Measurements from ENCODE around the gene PI3.

The PI3 gene

GRCh38 chr20:45174434-45175364 is at the start of gene PI3:
Gene PI3 (plus strand): TSS chr20:45174902. CDS start chr20:45174923, 21 bp downstream.
- TF ChIP-seq ZC3H10 (CRISPR knock-in tag; IDR thresholded peaks at IDR 0.05) (no peak), ESRRG (CRISPR knock-in tag; IDR thresholded peaks at IDR 0.05) (no peak), CSDC2 (CRISPR knock-in tag; IDR thresholded peaks at IDR 0.05) (no peak), CREB5 (CRISPR knock-in tag; IDR thresholded peaks at IDR 0.05; ENCODE audit: low read depth) (no peak), TOX (CRISPR knock-in tag; IDR thresholded peaks at IDR 0.05; ENCODE audit: borderline replicate concordance) (no peak), ZNF8 (CRISPR knock-in tag; IDR thresholded peaks at IDR 0.05) (no peak), ZNF565 (CRISPR knock-in tag; conservative IDR thresholded peaks at IDR 0.05; ENCODE audit: low read depth) (no peak), SNAI2 (CRISPR knock-in tag; IDR thresholded peaks at IDR 0.05) (no peak), POU6F1 (CRISPR knock-in tag; IDR thresholded peaks at IDR 0.05; ENCODE audit: borderline replicate concordance, low read depth) (no peak), BACH2 (CRISPR knock-in tag; IDR thresholded peaks at IDR 0.05; ENCODE audit: borderline replicate concordance) (no peak), ISL1 (CRISPR knock-in tag; IDR thresholded peaks at IDR 0.05) (no peak), PPARA (CRISPR knock-in tag; IDR thresholded peaks at IDR 0.05; ENCODE audit: borderline replicate concordance) (no peak), PATZ1 (CRISPR knock-in tag; IDR thresholded peaks at IDR 0.05; ENCODE audit: borderline replicate concordance) (no peak)
- no peak for ATAC-seq

GRCh38 chr20:45128099-45128498 is 46.6 kb upstream of the PI3 start:
- ATAC-seq: no peak
- TF ChIP-seq CSDC2 (CRISPR knock-in tag; IDR thresholded peaks at IDR 0.05) (no peak), POU6F1 (CRISPR knock-in tag; IDR thresholded peaks at IDR 0.05; ENCODE audit: borderline replicate concordance, low read depth) (no peak), CSRNP3 (CRISPR knock-in tag; IDR thresholded peaks at IDR 0.05) (no peak)

- ATAC-seq: no peak
- TF ChIP-seq ZNF565 (CRISPR knock-in tag; conservative IDR thresholded peaks at IDR 0.05; ENCODE audit: low read depth) (no peak), ZC3H10 (CRISPR knock-in tag; IDR thresholded peaks at IDR 0.05) (no peak), ZNF70 (CRISPR knock-in tag; IDR thresholded peaks at IDR 0.05) (no peak), BACH2 (CRISPR knock-in tag; IDR thresholded peaks at IDR 0.05; ENCODE audit: borderline replicate concordance) (no peak), CREB5 (CRISPR knock-in tag; IDR thresholded peaks at IDR 0.05; ENCODE audit: low read depth) (no peak), OSR1 (CRISPR knock-in tag; IDR thresholded peaks at IDR 0.05) (no peak), ARNTL (CRISPR knock-in tag; IDR thresholded peaks at IDR 0.05; ENCODE audit: borderline replicate concordance, low read depth) (no peak), GLIS3 (CRISPR knock-in tag; IDR thresholded peaks at IDR 0.05) (no peak), TSHZ2 (CRISPR knock-in tag; IDR thresholded peaks at IDR 0.05) (no peak), POU6F1 (CRISPR knock-in tag; IDR thresholded peaks at IDR 0.05; ENCODE audit: borderline replicate concordance, low read depth) (no peak), ESRRG (CRISPR knock-in tag; IDR thresholded peaks at IDR 0.05) (no peak), TCF4 (CRISPR knock-in tag; IDR thresholded peaks at IDR 0.05; ENCODE audit: borderline replicate concordance) (no peak), ZFP3 (CRISPR knock-in tag; IDR thresholded peaks at IDR 0.05) (no peak), RARB (CRISPR knock-in tag; IDR thresholded peaks at IDR 0.05) (no peak), ZFP30 (CRISPR knock-in tag; IDR thresholded peaks at IDR 0.05) (no peak)
Observed at GRCh38 chr20:45136911-45137310, 37.8 kb upstream of the PI3 start.

All from SK-N-SH treated with all-trans-retinoic acid at 6 μM for 48 hours (cell line).